Astrocyte of the hippocampus (primary cell): Measurements from ENCODE around the gene APLP2.

Experiments used
- DNase-seq: peaks from one replicate; pipeline ENCODE4 v3.0.0; 2011; ENCODE audit warnings: low read depth, low spot score

APLP2 gene

DNA sequence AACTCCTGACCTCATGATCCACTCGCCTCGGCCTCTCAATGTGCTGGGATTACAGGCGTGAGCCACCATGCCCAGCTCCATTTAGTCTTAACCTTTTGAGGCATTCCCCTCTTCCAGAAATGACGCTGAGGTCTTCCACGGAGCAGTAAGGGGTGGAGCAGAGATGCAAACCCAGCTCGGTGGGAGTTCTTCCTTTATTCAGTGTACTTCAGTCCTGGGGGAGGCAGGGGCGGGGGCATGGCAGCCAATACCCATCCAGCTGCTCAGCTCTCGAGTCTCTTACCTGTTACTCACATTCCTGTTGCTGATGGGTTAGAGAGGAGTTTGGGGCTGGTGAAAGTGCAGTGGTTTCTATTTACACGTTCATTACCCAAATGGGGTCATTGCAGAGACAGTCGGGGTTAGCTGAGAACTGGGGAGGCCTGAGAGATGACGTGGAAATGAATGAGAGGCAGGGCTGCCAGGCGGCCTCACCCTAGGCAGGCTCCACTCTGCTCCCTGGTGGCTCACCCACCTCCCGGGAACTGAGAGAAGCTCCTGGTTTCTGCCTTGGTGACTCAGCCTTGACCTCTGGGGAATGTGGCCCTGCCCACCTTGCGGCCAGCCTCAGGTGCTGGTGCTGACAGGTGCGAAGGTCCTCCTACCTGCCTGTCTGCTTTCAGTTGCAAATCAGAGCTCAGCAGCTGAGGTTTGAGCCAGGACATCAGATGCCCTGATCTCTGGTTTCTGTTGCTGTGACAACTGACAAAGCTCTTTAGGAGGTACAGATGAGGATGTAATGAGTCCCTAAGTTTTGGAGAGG, 76.5 kb downstream of the APLP2 start:
- DNase-seq = no peak

- no peak for DNase-seq
Observed at GRCh38 chr11:130146796-130147195, 77.1 kb downstream of the APLP2 start.

DNA sequence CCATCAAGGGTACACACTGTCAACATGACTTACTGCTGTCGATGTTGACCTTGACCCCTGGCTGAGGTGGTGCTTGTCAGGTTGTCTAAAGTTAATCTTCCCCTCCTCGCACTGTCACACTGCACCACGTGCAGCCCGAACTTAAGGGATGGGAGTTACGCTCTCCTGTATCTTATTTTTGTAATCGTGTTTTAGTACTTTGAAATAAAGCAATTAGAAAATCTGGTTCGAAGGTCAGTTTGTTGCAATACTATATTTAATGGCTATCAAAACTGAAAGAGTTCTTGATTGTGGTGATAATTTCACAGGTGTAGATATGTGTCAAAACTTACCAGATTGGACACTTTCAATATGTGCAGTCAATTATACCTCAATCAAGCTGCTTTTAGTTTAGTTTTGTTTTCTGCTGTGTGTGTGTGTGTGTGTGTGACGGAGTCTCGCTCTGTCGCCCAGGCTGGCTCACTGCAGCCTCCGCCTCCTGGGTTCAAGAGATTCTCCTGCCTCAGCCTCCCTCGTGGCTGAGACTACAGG, 79.2 kb downstream of the APLP2 start:
- DNase-seq = no peak

DNA sequence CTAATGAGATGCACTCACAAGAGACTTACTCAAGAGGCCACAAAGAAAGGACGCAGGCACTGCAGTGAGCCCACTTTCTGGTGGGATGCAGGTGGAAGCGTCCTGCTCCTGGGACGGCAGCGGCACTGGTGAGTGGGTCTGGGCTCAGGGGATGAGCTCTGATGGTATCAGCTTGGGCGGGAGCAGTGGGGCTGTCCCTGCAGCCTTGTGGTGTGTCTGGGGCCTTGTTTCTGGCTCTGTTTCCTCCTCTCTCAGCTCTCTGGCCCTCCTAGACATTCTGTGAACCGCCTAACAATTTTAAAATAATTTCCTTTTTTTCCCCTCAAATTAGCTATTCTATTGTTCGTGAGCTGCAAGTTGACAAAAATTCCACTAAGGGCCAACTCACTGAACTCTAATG, 81.1 kb downstream of the APLP2 start:
- no peak for DNase-seq

GRCh38 chr11:130151196-130151595, 81.5 kb downstream of the APLP2 start:
- DNase-seq = no peak

GRCh38 chr11:130156108-130157022, 86.7 kb downstream of the APLP2 start:
- peak; percentile 18 for DNase-seq

DNA sequence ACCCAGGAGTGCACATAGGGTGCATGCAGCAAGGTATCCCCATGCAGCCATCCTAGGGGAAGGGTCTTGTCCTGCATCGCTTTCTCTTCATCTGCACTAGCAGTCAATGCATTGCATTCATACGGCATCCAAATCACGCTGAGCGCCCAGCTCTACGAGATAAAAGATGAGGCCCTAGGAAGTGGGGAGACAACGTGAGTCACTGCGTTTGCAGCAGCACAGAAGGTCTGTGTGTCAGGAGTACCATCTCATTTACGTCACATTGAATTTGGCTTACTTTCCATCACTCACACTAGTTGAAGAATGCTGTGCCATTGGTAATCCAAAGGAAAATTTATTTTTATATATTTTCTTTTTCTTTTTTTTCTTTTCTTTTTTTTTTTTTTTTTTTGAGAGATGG, 87.4 kb downstream of the APLP2 start:
- no peak for DNase-seq

- DNase-seq = no peak
Observed at GRCh38 chr11:130157840-130158239, 88.1 kb downstream of the APLP2 start.

GRCh38 chr11:130159139-130159538, 89.4 kb downstream of the APLP2 start:
- no peak for DNase-seq

DNA sequence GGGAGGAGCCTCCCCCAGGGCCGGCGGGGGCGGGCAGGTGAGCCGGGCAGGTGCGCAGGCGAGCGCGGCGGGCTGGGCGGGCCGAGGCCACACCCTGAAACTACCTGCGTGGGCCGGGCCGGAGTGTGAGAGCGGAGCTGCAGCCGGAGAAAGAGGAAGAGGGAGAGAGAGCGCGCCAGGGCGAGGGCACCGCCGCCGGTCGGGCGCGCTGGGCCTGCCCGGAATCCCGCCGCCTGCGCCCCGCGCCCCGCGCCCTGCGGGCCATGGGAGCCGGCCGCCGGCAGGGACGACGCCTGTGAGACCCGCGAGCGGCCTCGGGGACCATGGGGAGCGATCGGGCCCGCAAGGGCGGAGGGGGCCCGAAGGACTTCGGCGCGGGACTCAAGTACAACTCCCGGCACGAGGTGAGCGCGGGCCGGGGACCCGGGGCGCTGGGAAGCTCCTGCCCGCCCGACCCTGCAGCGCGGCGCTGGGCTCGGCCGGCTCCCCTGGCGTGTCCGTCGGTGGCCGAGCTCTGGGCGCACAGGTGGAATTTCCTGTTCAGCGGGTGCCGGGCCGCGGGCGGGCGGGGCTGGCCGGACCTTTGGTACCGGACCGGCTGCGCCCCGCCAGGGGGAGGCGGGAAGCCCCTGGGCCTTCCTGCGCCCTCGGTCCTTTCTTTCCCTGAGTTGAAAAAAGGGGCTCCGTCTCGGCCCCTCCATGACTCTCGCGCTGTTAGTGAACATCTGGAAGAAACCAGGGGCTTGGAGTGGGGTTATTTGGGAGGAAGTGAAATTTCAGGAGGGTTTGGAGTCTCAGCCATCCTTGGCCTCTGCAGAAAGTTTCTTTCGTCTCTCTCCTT, 90.2 kb downstream of the APLP2 start, which contains the start of gene ST14:
TSS of gene ST14 (plus strand) at position 126 of the 841 bp plus-strand sequence. CDS start at position 324, 198 bp downstream.
- DNase-seq = peak; percentile 44

DNA sequence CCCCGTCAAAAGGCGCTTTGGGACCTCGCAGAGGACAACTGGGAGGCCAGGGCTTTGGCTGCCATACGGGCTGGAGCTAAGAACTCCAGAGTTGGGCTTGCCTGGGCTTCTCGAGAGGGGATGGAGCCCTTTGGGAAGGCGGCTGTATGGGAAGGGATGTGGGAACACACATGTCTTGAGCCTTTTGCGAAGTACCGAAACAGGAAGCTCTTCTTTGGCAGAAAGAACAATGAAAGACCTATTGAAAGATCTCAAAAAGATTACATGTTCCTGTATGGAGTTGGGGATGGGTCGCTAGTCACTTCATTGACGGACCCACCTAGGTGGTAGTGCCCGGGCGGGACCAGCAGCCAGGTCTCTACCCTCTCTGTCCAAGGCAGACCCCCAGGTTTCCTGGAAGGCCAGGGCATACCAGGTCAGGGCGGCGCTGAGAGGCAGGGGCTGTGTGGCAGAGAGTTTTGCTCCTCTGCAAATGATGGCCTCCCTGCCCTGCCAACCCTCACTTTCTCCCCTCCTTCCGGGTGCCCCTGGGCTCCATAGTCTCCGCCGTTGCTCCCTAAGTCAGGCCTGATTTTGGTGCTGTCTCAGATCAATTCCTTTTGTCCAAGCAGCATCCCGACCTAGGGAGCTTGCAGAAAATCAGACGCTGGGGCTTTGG, 90.9 kb downstream of the APLP2 start:
- no peak for DNase-seq

GRCh38 chr11:130161441-130162145, 91.9 kb downstream of the APLP2 start:
- no peak for DNase-seq

- DNase-seq = no peak
Observed at GRCh38 chr11:130162733-130163132, 93.0 kb downstream of the APLP2 start.

DNA sequence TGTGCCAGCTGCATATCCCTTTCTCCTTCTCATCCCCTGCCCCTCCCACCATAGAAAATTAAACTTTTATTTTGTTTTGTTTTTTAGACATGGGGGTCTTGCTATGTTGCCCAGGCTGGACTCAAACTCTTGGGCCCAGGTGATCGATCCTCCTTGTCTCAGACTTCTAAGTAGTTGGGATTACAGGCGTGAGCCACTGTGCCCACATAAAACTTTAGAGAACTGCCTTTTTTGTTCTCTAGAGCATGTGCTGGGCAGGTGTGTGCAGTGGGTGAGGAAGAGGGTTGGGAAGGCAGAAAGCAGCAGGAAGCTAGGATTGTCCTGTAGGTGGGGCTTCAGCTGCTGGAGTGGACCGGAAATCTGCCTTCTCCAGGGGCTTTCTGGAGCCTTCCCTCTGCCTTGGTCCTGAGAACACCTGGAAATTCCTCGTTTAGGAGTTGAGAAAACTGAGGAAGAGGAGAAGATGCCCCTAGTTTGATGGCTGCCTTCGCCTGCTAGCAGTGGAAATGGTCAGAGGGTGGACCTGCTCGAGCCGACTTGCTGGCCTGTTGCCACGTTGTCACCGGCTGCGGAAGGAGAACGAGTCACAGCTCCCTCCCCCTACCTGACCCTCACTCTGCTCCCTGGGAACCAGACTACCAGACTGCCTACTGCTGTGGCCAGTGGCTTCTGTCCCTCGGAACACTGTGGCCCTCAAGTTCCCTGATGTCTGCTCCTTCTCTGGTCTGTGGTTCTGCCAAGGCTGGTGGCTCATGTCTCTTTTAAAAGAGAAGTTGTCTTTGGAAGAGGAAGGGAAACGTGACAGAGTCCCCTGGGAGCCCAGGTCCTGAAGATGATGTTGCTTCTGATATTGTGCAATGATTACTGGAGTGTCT, 93.9 kb downstream of the APLP2 start:
- DNase-seq = no peak

- DNase-seq = no peak
Observed at GRCh38 chr11:130164221-130164570, 94.5 kb downstream of the APLP2 start.

GRCh38 chr11:130165601-130166456, 96.1 kb downstream of the APLP2 start:
- DNase-seq = no peak

DNA sequence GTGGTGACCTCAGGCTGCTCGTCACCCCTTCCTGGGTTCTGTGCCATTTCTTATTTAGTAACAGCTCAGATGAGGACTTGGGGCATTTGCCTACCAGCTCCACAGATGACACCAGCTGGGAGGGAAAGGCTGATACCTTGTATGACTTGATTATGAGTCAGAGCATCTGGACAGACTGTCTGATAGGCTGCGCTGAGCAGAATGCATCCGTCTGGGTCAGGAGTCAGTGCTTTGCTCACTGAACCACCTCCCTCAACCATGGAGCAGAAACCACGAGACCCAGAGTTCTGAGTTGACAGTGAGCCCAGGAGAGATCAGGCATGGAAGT, 96.7 kb downstream of the APLP2 start:
- DNase-seq = peak; percentile 82

DNA sequence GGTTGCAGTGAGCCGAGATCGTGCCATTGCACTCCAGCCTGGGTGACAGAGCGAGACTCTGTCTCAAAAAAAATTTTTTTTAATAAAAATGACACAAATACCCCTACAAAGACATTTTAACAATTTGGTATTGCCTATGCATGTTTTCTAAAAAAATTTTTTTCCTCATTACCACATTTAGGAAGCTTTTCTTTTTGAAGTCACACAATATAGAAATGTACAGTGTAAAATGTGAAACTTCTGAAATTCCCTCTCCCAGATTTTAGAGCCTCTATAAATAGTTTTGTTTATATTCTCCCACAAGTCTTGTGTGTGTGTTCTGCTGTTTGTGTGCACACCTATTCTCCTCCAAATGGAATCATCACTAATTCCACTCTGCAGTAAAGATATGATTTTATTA, 97.5 kb downstream of the APLP2 start:
- DNase-seq = no peak

GRCh38 chr11:130168105-130168504, 98.4 kb downstream of the APLP2 start:
- DNase-seq = no peak
